Kidney (tissue), 14 donors: ENCODE data around the gene WDR86. TPM values are rescaled to one million over a fixed set of nuclear protein-coding genes. Genes with fewer than 3 reads are reported as not detected.

ENCODE experiments used
- DNase-seq, 5 donors: peaks; one replicate each; pipeline ENCODE4 v3.0.0-alpha.2; 2013 to 2020
- FAIRE-seq: peaks from 2 replicates; lab custom pipeline; 2012; peaks lifted over from hg19 to GRCh38; lab: Jason Lieb, UNC
- H3K27ac ChIP-seq, 2 donors: one replicate each; pipeline ENCODE4 v1.7.0; 2013; ENCODE audit warnings: low read depth in 2 of 2, low read length in 2 of 2, inconsistent platforms in 1 of 2
- H3K27me3 ChIP-seq: one replicate; pipeline ENCODE4 v1.7.1; 2013; ENCODE audit warnings: low read length, inconsistent platforms; ENCODE audit not compliant: control insufficient read depth, insufficient read depth
- H3K36me3 ChIP-seq, 3 donors: one replicate each; pipeline versions ENCODE4 v1.7.0 to v1.7.1; 2013; ENCODE audit warnings: low read length in 3 of 3, control low read depth in 1 of 3, inconsistent platforms in 1 of 3; ENCODE audit not compliant: insufficient read depth in 3 of 3, control insufficient read depth in 2 of 3
- H3K4me1 ChIP-seq, 3 donors: one replicate each; pipeline versions ENCODE4 v1.7.0 to v1.7.1; 2013; ENCODE audit warnings: low read length in 3 of 3, inconsistent platforms in 1 of 3, low read depth in 1 of 3; ENCODE audit not compliant: control insufficient read depth in 2 of 3, insufficient read depth in 2 of 3
- H3K4me3 ChIP-seq, 3 donors: one replicate each; pipeline versions ENCODE4 v1.7.0 to v1.8.1; 2013; ENCODE audit warnings: low read length in 3 of 3, control low read depth in 1 of 3, inconsistent platforms in 1 of 3
- H3K9ac ChIP-seq, 3 donors: one replicate each; pipeline versions ENCODE4 v1.7.0 to v1.7.1; 2013; ENCODE audit warnings: low read length in 3 of 3, control low read depth in 1 of 3, inconsistent platforms in 1 of 3
- H3K9me3 ChIP-seq, 3 donors: one replicate each; pipeline versions ENCODE4 v1.7.0 to v1.7.1; 2013; ENCODE audit warnings: low read length in 3 of 3, control low read depth in 1 of 3, inconsistent platforms in 1 of 3; ENCODE audit not compliant: control insufficient read depth in 2 of 3, insufficient read depth in 1 of 3
- CTCF ChIP-seq: IDR thresholded peaks from 3 replicates; pipeline ENCODE4 v1.5.1; 2012; ENCODE audit warnings: mild to moderate bottlenecking, moderate library complexity, borderline replicate concordance; ENCODE audit not compliant: insufficient read depth; ENCODE audit errors: extremely low read depth
- intact Hi-C: fragments of 100-400 bp; cut with DNase I; formaldehyde crosslinking; loops from one replicate; pipeline ENCODE4 v1.11.1; 2022
- polyA plus RNA-seq: library from polyadenylated mRNA; stranded (reverse); fragments of 350-450 nt; fragmentation: Illumina TruSeq; extraction: RNeasy Lipid Tissue Mini Kit (QIAGEN cat#74804); gene quantifications from one replicate; pipeline ENCODE4 v1.2.3, GENCODE V29; 2014; ENCODE audit warnings: low read depth, low replicate concordance; ENCODE audit not compliant: insufficient read depth
- total RNA-seq: library from RNA; stranded (reverse); fragmentation: NEBNext Ultra II Directional; extraction: Animal tissue kit (Norgen Biotek cat#: 25700); gene quantifications from one replicate; pipeline ENCODE4 v1.2.1, GENCODE V29; 2021
- donor health status: control.
- donor health status: control.
- donor health status: control.
- donor health status: control.
- donor health status: control.
- donor health status: DM: yes; HTN: yes; CAD: no.
- donor health status: Normal renal cell carcinoma (clear cell type).

Gene WDR86
- total and polyA plus RNA-seq, 2 donors from 2014 or later, result 1.8 to 5.9 TPM

DNA sequence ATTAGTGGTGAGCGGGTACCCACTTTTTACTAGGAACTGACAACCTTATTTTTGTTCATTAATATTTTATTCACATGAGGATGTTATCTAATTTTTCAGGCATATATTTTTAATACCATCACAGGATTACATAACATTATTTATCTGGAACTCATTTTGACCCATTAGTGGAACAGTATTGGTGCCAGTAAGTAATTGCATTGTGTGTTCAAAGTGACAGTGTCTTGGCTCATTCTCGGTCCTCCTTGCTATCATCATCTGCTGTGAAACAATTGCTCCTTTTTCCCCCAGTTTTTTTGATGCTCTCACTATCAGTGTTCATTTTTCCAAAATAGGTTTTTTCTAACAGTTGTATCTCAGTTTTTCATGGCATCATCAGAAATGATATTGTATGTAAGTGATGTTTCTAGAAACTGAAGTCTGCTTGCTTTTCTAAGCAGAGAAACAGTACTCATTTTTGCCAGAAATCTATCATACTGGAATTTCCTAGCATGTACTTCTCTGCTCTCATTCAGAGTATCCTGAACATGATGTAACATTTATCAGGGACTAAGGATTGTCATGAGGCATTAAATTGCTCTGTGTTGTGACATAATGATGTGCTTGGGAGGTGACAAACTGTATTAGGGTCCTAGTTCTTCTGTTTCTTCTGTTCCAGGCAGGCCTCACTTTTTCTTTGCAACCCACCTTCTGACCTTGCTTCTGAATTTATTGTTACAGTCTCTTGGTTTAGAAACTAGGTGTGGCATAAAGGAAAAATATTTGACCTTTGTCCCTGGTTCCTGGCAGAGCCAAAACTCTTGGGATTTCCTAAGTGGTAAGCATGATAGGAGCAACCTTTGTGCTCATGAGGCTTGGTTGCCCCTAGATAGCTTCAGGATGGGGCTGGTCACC lies 64.0 kb downstream of the WDR86 start:
- DNase-seq, result no peak
- no peaks in the 10 kb centered on the region for H3K27me3 ChIP-seq
- peaks cover 0 to 18% (median 11%) of the 10 kb centered on the region in 3 donors for H3K4me1 ChIP-seq
- no peak for TF ChIP-seq CTCF
- no peak overlapping the region for H3K4me3 ChIP-seq
- peaks cover 3 to 11% (median 7%) of the 10 kb centered on the region in 3 donors for H3K36me3 ChIP-seq
- intact Hi-C loops, result no loop called here
- peak overlapping the region in 1 of 2 donors; percentile 44 for H3K27ac ChIP-seq
- H3K9ac ChIP-seq, result no peak overlapping the region
- no peaks in the 10 kb centered on the region for H3K9me3 ChIP-seq
- no peak for FAIRE-seq

DNA sequence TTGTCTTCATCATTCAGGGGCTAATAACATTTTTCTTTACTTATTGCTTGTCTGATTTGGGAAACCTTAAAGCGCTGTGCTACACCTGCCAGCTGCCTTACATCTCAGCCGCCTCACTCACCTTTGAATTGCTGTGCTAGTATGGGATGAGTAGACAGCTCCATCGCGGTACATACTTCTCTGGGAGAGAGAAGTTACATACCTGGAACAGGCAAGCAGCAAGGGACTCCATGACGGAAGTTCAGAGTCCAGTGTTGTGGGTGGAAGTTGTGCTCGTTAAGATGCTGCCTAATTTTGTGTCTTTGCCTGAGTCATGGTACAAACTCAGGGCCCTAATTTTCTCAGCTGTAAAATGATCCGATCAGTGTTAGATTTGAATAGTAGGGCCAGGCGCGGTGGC lies 66.3 kb downstream of the WDR86 start:
- Histone ChIP-seq H3K9ac (no peak overlapping the region), H3K4me1 (peaks cover 0 to 14% (median 6%) of the 10 kb centered on the region in 3 donors), H3K9me3 (no peaks in the 10 kb centered on the region), H3K27me3 (no peaks in the 10 kb centered on the region), H3K27ac (no peak overlapping the region), H3K36me3 (peaks cover 3 to 11% (median 6%) of the 10 kb centered on the region in 3 donors), H3K4me3 (no peak overlapping the region)
- TF ChIP-seq CTCF, result no peak
- no peak for FAIRE-seq
- intact Hi-C loops, result no loop called here
- DNase-seq, result no peak

GRCh38 chr7:151342811-151343210 lies 67.0 kb downstream of the WDR86 start:
- no peaks in the 10 kb centered on the region for H3K27me3 ChIP-seq
- peaks cover 3 to 11% (median 6%) of the 10 kb centered on the region in 3 donors for H3K36me3 ChIP-seq
- H3K27ac ChIP-seq, result no peak overlapping the region
- no peaks in the 10 kb centered on the region for H3K9me3 ChIP-seq
- peak overlapping the region in 1 of 3 donors; percentile 87 for H3K9ac ChIP-seq
- DNase-seq (no peak), FAIRE-seq (no peak)
- peaks cover 0 to 14% (median 6%) of the 10 kb centered on the region in 3 donors for H3K4me1 ChIP-seq
- peak overlapping the region in 2 of 3 donors; percentile 92 for H3K4me3 ChIP-seq
- intact Hi-C loops, result no loop called here
- TF ChIP-seq CTCF, result no peak
